Measurements from ENCODE around the gene MLIP.
"Not testable (repeated sequence)": the region's sequence is repeated elsewhere in the genome, so short reads cannot be mapped to it uniquely, and the experiment has no call there.

The MLIP gene

GRCh38 chr6:54111341-54112045 is at the start of gene MLIP:
Gene MLIP (plus strand): TSS chr6:54111443. CDS start chr6:54111480, 37 bp downstream.
- DNase-seq (ENCODE audit: low read depth in 2 of 3, low spot score in 2 of 3), result no peak

GRCh38 chr6:54063228-54063539 is 48.1 kb upstream of the MLIP start:
- no peak for DNase-seq (ENCODE audit: low read depth in 2 of 3, low spot score in 2 of 3)

GRCh38 chr6:54068694-54069093 is 42.5 kb upstream of the MLIP start:
- no peak for DNase-seq (ENCODE audit: low read depth in 2 of 3, low spot score in 2 of 3)

GRCh38 chr6:54070025-54070424 is 41.2 kb upstream of the MLIP start:
- no peak for DNase-seq (ENCODE audit: low read depth in 2 of 3, low spot score in 2 of 3)

- no peak for DNase-seq (ENCODE audit: low read depth in 2 of 3, low spot score in 2 of 3)
Measured at GRCh38 chr6:54071821-54072340, 39.4 kb upstream of the MLIP start.

GRCh38 chr6:54072635-54073313 is 38.5 kb upstream of the MLIP start:
- DNase-seq (ENCODE audit: low read depth in 2 of 3, low spot score in 2 of 3), result no peak

- DNase-seq (ENCODE audit: low read depth in 2 of 3, low spot score in 2 of 3), result no peak
Measured at GRCh38 chr6:54073487-54073886, 37.8 kb upstream of the MLIP start.

- no peak for DNase-seq (ENCODE audit: low read depth in 2 of 3, low spot score in 2 of 3)
Measured at GRCh38 chr6:54074109-54074508, 37.1 kb upstream of the MLIP start.

- DNase-seq (ENCODE audit: low read depth in 2 of 3, low spot score in 2 of 3), result no peak
Measured at GRCh38 chr6:54074578-54075195, 36.6 kb upstream of the MLIP start.

- DNase-seq (ENCODE audit: low read depth in 2 of 3, low spot score in 2 of 3), result no peak
Measured at GRCh38 chr6:54076159-54076789, 35.0 kb upstream of the MLIP start.

- DNase-seq (ENCODE audit: low read depth in 2 of 3, low spot score in 2 of 3), result not testable (repeated sequence)
Measured at GRCh38 chr6:54081499-54081898, 29.7 kb upstream of the MLIP start.

- DNase-seq (ENCODE audit: low read depth in 2 of 3, low spot score in 2 of 3), result no peak
Measured at GRCh38 chr6:54083287-54083686, 28.0 kb upstream of the MLIP start.

- DNase-seq (ENCODE audit: low read depth in 2 of 3, low spot score in 2 of 3), result no peak
Measured at GRCh38 chr6:54084231-54084630, 27.0 kb upstream of the MLIP start.

- no peak for DNase-seq (ENCODE audit: low read depth in 2 of 3, low spot score in 2 of 3)
Measured at GRCh38 chr6:54085047-54085446, 26.2 kb upstream of the MLIP start.

GRCh38 chr6:54085541-54085940 is 25.7 kb upstream of the MLIP start:
- no peak for DNase-seq (ENCODE audit: low read depth in 2 of 3, low spot score in 2 of 3)

- DNase-seq (ENCODE audit: low read depth in 2 of 3, low spot score in 2 of 3), result no peak
Measured at GRCh38 chr6:54086439-54086838, 24.8 kb upstream of the MLIP start.

- no peak for DNase-seq (ENCODE audit: low read depth in 2 of 3, low spot score in 2 of 3)
Measured at GRCh38 chr6:54087721-54088120, 23.5 kb upstream of the MLIP start.

- no peak for DNase-seq (ENCODE audit: low read depth in 2 of 3, low spot score in 2 of 3)
Measured at GRCh38 chr6:54093326-54093948, 17.8 kb upstream of the MLIP start.

GRCh38 chr6:54094293-54094692 is 16.9 kb upstream of the MLIP start:
- no peak for DNase-seq (ENCODE audit: low read depth in 2 of 3, low spot score in 2 of 3)

- DNase-seq (ENCODE audit: low read depth in 2 of 3, low spot score in 2 of 3), result no peak
Measured at GRCh38 chr6:54094786-54095185, 16.5 kb upstream of the MLIP start.

- DNase-seq (ENCODE audit: low read depth in 2 of 3, low spot score in 2 of 3), result no peak
Measured at GRCh38 chr6:54095723-54096122, 15.5 kb upstream of the MLIP start.
